CD4-positive, alpha-beta T cell treated with Interferon alpha-2 for 1 hour (primary cell): Measurements from ENCODE around the gene SLC8A2.

Experiments used
- DNase-seq, 2 donors: peaks; one replicate each; pipeline ENCODE4 v3.0.0-alpha.2; 2020 to 2022

SLC8A2 gene, protein sequence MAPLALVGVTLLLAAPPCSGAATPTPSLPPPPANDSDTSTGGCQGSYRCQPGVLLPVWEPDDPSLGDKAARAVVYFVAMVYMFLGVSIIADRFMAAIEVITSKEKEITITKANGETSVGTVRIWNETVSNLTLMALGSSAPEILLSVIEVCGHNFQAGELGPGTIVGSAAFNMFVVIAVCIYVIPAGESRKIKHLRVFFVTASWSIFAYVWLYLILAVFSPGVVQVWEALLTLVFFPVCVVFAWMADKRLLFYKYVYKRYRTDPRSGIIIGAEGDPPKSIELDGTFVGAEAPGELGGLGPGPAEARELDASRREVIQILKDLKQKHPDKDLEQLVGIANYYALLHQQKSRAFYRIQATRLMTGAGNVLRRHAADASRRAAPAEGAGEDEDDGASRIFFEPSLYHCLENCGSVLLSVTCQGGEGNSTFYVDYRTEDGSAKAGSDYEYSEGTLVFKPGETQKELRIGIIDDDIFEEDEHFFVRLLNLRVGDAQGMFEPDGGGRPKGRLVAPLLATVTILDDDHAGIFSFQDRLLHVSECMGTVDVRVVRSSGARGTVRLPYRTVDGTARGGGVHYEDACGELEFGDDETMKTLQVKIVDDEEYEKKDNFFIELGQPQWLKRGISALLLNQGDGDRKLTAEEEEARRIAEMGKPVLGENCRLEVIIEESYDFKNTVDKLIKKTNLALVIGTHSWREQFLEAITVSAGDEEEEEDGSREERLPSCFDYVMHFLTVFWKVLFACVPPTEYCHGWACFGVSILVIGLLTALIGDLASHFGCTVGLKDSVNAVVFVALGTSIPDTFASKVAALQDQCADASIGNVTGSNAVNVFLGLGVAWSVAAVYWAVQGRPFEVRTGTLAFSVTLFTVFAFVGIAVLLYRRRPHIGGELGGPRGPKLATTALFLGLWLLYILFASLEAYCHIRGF

DNA sequence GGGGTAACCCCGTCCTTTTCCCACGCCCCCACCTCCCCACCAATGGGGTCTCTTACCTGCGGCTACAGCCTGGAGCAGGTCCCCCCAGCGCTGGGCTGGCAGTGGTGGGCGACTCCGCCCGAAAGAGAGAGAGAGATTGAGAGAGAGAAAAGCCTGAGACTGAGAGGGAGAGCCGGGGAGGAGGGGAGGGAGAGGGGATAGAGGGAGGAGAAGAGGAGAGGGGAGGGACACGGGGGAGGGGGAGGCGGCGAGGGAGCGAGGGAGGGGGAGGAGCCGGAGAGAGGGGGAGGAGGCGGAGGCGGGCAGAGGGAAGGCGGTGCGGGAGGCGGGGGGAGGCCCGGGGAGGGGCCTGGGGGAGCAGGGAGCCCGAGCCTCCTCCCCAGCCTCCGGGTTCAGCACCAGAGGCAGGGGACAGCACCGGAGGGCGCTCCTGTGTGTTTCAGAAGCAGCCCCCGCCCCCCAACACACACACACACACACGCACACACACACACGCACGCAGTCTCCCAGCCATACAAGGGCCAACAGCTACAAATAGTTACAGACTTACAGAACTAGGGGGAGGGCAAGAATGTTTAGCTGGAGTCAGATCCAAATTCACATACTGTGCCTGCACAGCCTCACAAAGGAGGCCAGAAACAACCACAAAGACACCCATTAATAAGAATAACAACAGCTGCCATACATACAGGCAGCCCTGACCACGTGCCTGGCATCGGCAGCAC, at the start of gene SLC8A2:
Gene SLC8A2 (minus strand): TSS at position 161 of the 725 bp plus-strand sequence. CDS start 5,490 bp downstream, outside the sequence.
- DNase-seq = peak; percentile 60 to 71

- DNase-seq = no peak
Observed at GRCh38 chr19:47520839-47521238, 49.1 kb upstream of the SLC8A2 start.

- no peak for DNase-seq
Observed at GRCh38 chr19:47520343-47520806, 48.7 kb upstream of the SLC8A2 start.

DNA sequence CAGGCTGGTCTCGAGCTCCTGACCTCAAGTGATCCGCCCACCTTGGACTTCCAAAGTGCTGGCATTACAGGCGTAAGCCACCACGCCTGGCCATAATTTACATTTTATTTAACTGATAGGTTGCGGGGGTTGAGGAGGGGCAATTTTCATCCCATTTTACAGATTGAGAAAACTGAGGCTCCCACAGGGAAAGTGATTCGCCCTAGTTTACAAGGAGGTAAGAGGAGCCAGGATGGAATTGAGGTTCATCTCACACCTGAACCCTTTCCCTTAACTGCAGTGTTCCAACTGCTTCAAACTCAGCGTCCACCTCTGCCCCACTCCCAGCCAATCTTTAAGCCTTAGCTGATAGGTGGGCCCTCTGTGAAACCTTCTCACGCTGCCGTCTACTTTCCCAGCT, 47.2 kb upstream of the SLC8A2 start:
- no peak for DNase-seq

DNA sequence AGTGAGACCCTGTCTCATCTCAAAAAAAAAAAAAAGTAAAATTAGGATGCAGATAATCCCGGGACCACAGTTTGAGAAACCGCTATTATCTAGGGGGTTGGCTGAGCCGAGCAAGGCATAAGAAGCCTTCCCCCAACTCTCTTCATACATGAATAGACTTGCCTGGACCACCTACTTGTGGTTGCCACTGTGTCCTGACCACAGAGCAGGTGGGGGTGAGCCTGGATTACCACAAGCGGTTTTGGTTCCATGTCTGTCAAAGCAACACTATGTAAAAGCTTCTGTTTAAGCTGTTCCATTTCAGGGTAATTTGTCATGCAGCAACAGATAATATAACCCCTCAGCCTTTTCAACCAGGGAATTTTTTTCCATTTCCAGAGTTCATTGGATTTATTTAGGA, 46.4 kb upstream of the SLC8A2 start:
- DNase-seq = peak; percentile 72 to 78

- peak; percentile 100 for DNase-seq
Observed at GRCh38 chr19:47514869-47515588, 43.3 kb upstream of the SLC8A2 start, which contains the start of gene NAPA. NAPA (minus strand) TSS chr19:47515063; CDS start chr19:47514940, 123 bp downstream.

- DNase-seq = no peak
Observed at GRCh38 chr19:47514151-47514868, 42.6 kb upstream of the SLC8A2 start.

DNA sequence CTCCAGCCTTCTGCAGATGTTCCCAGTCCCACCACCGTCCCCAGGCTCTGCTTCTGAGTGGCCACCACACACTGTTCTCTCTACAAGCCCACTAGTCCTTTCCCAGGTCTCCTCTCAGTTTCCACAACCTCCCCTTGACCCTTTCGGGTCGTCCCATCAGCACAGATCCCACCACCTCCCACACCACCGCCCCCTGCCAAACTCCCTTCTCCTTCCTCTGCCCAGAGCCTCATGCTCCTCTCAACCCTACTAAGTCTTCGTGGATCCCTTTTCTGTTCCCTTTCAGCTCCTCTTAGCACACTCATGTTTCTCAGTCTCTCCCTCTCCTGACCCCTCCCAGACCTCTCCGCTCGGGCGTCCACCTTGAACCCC, 41.2 kb upstream of the SLC8A2 start:
- no peak for DNase-seq

- peak in 1 of 2 donors; percentile 42 for DNase-seq
Observed at GRCh38 chr19:47512183-47512947, 40.7 kb upstream of the SLC8A2 start.

- no peak for DNase-seq
Observed at GRCh38 chr19:47511681-47512080, 40.0 kb upstream of the SLC8A2 start.

- no peak for DNase-seq
Observed at GRCh38 chr19:47511128-47511517, 39.4 kb upstream of the SLC8A2 start.

- DNase-seq = no peak
Observed at GRCh38 chr19:47510516-47511127, 38.9 kb upstream of the SLC8A2 start.

GRCh38 chr19:47509973-47510372, 38.3 kb upstream of the SLC8A2 start:
- DNase-seq = no peak

DNA sequence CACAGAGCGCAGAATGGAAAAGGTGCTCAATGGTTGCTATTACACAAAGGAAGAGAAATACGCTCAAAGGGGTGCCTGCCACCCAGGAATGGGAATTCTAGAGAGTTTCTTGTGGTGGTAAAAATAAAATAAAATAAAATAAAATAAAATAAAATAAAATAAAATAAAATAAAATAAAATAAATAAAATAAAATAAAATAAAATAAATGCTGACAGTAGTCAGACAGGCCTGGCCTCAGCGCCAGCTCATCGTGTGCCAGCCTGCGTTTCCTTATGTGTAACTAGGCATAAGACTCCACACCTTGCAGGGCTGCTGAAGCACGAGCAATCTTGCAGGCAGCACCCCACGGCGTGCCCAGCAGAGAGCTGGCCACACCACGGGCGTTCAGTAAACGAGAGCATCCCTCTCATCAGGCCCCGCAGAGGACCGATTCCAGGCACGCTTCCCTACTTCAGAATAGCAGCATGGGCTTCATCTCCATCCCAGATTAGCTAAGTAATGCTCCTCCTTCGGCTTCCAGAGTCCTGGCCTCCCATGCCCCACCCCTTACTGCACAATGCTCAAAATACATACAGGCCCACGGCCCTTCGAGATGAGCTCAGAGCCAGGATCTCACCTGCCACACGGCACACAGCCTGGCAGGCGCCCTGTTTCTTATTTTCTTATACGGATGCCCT, 37.6 kb upstream of the SLC8A2 start:
- DNase-seq = no peak

GRCh38 chr19:47508721-47509120, 37.0 kb upstream of the SLC8A2 start:
- no peak for DNase-seq

GRCh38 chr19:47507924-47508553, 36.3 kb upstream of the SLC8A2 start:
- DNase-seq = no peak

DNA sequence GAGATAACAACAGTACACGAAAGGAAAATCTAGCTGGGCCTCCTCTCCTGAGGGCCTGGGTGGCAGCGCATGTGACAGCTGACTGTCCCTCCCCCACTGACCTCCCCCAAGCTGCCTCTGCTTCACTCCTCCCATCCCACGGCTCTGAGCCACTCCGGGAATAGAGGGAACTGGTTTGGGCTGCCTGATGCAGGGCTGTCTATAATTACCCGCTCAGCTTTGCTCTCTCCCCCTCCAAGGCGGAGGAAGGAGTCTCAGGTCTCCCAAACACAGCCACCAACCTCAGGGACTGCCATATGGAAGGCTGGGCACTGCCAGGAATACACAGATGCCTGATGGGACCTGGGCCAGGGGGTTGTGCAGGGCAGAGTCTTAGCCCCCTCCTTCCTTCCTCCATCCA, 35.3 kb upstream of the SLC8A2 start:
- DNase-seq = no peak

DNA sequence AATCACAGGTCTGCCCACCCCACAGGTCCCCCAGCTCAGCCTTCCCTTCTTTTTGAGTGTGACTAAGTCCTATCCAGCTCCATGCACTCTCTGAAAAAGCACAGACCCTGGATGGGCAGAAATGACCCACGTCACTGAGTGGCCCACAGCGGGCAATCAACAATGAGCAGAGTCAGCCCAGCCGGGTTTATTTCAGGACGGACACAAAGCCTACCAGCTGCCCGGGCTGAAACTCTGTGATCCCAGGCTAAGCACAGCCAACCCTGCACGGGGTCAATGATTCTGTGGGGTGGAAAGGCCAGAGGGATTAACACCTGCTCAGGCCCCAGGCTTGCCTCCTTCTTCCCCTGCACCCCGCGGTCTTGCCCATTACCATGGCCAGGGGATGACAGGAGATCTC, 34.8 kb upstream of the SLC8A2 start:
- DNase-seq = no peak

DNA sequence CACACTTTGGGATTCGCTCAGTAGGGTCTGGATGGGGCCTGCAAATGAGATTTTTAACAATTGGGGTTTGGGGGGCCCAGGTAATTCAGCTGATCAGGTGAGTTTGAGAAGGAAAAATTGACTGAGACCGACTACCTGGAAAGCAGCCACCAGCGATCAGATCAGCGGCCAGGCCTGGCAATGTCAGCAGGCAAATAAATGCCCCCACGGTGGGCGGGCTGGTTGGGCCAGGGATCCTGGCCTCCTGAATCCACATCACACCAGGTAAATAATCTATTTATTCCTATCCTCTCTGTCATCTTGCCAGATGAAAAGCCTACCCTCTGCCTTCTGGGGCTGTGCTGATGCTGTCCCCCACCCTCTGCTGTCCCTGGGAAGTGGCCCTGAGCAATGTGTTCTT, 33.8 kb upstream of the SLC8A2 start:
- DNase-seq = no peak
